GM19023 (cell line): Measurements from ENCODE around the gene TSPYL1.
A peak's percentile ranks its signal among the peaks of the same experiment; 100 is the strongest.
"Not testable (repeated sequence)": the region's sequence is repeated elsewhere in the genome, so short reads cannot be mapped to it uniquely, and the experiment has no call there.

ENCODE experiments used
- ATAC-seq: cut with Tn5 transposase; IDR thresholded peaks from one replicate; pipeline ENCODE4 v1.9.1; 2021; ENCODE audit warnings: mild to moderate bottlenecking, moderate library complexity; ENCODE audit not compliant: unreplicated experiment

TSPYL1 gene

DNA sequence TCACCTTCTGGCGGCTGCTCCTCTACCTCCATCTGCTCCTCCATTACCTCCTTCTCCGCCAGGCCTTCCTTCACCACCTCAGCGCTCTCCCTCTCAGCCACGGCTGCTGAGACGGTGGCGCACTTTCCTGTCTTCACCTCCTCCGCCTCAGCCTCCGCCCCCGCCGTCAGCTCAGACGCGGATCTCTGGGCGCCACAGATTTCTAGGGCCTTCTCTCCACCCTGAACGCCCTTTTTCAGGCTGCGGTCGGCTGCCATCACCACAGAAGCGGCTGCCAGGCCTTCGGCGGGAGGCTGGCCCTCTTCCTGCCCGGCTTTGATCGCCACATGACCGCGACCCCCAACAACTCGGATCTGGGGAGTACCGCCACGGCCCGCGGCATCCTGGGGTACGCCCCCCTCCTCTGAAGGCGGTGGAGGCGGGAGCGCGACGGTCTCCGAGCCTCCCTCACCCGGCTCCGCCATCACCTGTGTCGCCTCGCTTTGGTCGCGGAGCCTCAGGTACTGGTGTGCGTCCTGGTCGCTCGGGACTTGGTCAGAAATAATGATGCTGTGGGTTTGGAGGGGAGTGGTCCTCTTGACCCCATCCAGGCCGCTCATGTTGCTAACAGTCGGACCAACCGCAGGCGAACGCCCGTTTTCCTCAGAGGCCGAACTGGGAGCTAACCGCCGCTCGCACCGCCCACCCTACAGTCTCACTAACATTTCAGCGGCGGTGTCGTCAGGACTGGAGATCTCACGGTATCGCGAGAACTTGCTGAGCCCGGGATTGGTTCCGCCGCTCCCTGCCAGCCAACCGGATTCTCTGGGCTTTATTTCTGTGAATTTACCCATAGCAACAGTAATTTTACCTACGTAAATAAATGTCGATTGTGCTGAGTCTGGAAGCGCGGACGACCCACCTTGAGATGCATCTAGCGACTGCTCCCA, at the start of gene TSPYL1:
TSS of gene TSPYL1 (minus strand) at position 699 of the 929 bp plus-strand sequence. CDS start at position 599, 100 bp downstream.
- peak; percentile 96 for ATAC-seq

DNA sequence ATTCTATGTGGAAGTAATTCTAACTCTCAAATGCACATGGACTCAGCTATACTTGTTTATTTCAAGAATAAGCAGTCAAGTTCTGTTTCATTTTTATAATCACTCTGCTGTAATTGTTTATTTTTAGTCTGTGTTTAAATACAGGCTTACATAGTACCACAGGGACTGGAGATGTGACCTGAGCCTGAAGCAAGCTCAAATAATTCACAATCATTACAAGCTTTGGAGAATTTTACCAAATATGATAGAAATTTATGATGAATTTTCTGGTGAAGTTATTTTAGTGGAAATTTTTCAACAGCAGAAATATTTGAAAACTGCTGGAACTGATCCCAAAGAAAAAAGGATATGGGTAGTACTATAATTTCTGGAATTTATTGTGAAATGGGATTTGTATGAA, 49.4 kb upstream of the TSPYL1 start:
- no peak for ATAC-seq

DNA sequence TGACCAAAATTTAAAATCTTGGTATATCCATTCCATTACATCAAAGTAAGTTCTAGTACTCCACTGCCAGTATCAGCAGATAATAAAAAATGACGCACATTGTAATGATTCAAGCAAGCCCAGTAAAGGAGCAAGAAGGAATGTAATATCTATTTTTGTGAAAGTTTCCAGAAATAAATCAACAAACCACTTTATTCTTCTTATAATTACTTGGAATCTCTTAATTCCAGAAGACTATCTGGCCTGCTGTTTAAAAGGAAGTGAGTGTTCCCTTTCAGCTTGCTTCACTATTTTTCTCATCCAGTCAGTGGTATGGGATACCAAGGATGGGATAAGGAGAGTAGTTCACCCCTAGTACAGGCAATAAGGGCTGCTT, 48.8 kb upstream of the TSPYL1 start:
- no peak for ATAC-seq

DNA sequence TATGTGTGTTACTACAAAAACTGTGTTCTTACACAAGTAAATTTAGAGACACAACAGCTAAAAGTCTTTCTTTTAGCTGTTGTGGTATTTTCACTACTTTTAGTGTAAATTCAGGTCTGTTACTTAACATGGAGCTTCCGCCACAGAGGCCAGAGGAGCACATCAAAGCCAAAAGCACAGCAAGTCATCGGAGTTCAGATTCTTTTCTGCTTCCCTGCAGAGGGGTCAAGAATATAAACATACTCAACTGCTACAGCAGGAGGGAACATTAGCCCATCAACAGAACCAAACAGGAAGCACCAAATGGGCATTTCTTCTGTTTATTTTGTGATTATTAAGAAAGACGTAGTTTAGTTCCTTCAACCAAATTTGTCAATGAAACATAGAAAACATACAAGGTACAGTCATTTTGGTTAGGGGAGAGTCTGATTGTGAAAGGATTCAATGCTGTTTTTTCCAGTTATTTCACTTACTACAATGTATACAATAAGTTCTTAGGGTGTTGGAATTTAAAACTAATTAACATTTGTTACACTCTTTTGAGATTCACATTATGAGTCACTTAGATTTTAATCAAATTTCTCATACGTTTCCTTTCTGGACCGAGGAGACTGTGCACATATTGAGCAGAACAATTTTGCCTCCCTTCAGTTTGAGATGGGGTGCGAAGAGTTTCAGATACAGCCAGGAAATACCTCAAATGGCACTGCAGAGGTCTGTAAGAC, 48.2 kb upstream of the TSPYL1 start:
- no peak for ATAC-seq

DNA sequence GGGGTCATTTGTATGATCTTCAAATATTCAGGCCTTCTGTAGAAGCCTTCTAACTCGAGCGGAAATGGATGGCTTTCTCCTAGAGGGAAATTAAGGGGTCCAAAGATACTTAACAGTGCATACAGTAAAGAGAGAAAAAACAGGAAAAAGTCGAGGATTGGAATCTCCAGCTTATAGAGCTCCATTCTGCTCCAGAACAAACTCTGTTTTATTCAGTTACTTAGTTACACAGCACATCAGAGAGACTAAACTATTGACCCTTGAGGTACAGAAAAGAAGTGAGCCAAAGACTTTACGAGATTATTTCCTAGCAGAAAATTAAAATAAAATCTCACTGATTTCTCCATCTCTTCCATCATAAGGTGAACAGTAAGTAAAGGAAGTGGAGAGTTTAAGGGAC, 47.3 kb upstream of the TSPYL1 start:
- no peak for ATAC-seq

DNA sequence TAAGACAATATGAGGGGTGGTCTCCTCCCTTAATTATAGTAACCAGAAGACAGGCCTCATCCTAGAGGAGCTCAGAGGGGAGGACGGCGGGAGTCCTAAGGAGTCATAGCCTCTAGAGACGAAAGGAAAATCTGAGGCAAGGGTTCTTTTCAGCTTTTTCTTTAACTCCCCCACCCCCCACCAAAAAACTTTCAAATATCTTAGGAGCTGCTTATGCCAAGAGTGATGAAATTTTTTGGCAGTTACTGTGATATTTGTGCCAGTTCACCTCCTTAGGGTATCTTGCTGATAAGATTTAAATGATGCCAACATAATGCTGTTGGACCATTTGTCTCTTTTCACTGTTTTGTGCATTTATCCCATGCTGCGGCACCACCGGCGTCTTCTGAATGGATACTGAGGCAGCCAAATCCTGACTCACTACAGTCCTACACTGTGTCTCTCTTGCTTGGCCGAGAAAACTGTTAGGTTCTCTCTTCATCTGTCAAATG, 46.5 kb upstream of the TSPYL1 start:
- ATAC-seq, result no peak

DNA sequence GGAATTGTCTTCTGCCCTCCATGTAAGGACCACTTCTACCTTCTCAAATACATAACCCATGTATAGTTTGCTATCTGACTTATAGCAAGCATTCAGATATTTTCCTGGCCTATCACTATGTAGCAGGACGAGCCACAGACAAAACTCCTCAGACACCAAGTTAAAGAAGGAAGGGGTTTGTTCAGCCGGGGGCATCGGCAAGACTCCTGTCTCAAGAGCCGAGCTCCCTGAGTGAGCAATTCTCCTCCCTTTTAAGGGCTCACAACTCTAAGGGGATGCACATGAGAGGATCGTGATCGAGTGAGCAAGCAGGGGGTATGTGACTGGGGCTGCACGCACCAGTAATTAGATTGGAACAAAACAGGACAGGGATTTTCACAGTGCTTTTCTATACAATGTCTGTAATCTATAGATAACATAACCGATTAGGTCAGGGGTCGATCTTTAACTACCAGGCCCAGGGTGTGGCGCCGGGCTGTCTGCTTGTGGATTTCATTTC, 46.0 kb upstream of the TSPYL1 start:
- ATAC-seq, result not testable (repeated sequence)

DNA sequence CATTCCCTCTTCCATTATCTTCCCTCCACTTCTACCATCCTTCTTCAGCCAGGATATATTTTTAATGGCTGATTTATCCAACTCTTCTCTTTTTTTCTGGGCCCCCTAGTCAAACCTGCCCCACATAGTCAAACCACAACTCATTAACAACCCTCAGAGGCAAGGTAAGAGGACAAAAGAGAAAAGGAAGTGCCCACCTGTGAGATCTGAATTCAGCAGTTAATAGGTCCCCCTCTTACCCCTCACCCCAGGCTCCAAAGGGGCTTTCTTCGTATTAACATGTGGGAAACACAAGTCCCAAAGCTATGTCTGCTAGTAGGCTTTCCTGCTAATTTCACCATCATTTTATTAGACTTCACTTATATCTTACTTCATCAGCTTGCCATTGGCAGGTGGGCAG, 44.1 kb upstream of the TSPYL1 start:
- ATAC-seq, result no peak

DNA sequence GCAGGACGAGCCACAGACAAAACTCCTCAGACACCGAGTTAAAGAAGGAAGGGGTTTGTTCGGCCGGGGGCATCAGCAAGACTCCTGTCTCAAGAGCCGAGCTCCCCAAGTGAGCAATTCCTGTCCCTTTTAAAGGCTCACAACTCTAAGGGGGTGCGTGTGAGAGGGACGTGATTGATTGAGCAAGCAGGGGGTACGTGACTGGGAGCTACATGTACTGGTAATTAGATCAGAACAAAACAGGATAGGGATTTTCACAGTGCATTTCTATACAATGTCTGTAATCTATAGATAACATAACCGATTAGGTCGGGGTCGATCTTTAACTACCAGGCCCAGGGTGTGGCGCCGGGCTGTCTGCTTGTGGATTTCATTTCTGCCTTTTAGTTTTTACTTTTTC, 42.2 kb upstream of the TSPYL1 start:
- not testable (repeated sequence) for ATAC-seq

DNA sequence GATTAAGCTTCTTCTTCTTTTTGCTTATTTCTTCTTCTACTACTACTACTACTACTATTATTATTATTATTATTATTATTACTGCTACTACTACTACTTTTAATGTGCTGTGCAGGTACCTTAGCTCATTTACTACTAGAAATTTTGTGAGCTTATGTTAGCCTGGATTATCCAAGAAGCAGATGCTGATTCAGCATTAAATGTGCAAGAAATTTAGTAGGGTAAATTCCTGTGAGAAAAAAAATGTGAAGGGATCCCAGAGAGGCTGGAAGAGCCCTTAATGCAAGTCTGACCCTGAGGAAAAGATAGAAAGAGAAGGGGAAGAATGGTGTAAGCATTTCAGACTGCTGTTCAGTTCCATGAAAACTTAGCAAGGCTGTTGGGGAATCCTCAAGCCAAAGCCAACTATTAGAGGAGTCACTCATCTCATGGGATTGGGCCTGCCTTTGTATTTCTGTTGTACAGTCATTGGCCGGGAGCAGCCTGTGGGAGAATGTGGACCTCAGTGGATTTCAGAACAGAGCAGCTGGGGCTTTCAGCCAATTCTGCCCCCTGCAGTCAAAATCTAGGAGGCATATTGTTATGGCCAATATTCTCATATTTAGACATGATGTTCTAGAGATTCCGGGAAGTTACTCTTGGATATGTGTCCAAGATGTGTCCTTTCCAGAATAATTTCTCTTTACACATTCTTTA, 37.2 kb upstream of the TSPYL1 start:
- ATAC-seq, result no peak

DNA sequence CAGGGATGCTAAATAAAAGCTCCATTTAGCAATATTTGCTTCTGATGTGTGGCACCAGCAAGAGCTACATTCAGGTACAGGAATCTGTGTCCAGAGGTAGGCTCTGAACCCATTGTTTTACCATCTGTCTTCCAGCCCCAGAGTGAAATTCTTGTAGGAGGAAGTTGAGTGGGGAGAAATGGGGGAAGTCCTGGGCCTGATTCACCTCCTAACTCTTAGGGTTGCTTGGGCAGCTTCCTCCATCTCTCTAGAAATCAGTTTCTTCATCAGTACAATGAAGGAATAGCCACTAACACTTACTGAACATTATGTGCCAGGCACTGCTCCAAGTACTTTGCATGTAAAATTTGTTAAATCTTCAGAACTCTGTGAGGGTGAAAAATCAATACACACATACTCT, 35.1 kb upstream of the TSPYL1 start:
- peak; percentile 60 for ATAC-seq

DNA sequence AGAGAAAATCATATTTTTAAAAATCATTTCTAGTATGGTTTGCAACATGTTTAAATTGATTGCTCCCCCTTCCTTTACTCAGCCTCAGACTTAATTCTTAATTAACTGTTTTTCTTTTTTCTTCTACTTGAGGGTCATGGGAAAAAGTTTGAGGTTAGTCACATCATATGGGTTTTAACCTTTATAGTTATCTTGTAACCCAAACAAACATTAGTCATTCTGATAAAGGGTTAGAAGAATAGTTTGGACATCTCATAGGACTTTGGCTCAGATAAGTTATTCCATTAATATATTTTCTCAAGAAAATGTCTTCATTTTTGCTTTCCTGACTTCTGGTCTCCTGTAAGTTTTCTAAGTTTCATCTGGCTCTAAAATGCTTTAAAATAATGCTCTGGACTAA, 34.5 kb upstream of the TSPYL1 start:
- no peak for ATAC-seq

DNA sequence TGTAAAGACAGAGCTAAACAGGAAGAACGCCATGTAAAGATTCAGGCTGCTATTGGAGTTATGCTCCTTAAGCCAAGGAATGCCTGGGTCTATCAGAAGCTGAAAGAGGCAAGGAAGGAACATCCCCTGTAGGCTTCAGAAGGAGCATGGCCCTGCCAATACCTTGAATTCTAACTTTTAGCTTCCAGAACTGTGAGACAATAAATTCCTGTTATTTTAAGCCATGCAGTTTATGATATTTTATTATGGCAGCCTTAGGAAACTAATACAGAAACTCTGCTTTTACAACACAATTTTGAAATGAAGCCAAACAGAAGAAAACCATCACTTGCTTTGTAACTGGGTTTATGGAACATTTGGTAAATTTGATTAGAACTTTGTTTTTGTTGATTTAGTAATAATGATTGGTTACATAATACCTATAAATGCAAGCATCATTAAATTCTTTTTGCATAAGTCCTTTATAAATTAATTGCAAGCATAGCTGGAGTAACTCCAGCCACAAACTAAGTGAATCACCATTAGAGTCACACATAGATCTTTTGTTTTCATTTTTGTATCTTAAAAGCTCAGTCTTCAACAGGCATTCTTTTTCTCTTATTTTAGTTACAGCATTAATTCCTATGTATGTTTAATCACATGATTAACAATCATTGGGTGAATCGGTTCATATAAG, 33.5 kb upstream of the TSPYL1 start:
- no peak for ATAC-seq

DNA sequence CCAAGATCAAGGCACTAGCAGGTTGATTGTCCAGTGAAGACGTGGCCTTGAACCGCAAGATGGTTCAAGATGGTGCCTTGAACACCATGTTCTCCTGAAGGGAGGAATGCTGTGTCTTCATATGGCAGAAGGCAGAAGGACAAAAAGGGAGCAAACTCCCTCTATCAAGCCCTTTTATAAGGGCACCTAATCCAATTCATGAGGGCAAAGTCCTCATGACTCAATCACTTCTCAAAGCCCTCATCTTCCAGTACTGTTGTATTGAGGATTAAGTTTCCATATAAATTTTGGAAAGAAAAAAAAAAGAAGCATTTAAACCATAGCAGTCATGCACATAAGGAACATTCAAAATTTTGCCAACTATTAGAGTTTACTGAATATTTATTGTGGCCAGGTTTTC, 29.9 kb upstream of the TSPYL1 start:
- no peak for ATAC-seq

DNA sequence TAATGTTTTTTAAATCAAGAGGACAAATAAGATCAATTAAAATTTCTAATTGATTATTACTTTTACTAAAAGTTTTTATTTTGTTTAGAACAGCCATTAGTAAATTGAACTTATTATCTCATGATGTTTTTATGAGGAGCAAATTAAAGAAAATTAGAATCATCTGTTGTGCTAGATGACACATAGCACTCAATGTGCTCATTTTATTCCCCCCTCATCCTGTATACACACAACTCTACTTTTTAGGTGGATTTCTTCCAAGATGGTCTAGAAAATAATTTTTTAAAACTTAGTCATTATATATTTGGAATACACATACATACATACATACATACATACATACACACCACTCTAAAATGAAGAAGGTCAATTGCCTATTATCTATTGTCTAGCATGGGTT, 29.3 kb upstream of the TSPYL1 start:
- no peak for ATAC-seq

DNA sequence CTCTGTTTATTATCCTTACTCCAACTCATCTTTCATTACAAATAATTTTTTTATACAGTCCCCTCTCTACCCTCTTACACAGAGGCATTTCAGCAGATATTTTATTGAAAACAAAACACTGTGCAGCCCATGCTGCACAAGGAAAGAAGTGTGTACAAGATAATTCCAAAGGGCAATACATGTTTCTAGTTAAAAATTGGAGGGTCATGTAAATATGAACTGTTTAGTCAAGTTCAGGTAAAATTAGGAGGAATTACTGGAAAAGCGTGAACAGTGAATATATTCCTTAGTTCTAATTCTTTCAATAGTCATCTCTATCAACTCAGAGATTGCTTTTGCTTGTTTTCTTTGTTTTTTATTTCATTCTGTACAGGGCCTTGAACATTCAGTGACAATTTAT, 27.9 kb upstream of the TSPYL1 start:
- no peak for ATAC-seq

DNA sequence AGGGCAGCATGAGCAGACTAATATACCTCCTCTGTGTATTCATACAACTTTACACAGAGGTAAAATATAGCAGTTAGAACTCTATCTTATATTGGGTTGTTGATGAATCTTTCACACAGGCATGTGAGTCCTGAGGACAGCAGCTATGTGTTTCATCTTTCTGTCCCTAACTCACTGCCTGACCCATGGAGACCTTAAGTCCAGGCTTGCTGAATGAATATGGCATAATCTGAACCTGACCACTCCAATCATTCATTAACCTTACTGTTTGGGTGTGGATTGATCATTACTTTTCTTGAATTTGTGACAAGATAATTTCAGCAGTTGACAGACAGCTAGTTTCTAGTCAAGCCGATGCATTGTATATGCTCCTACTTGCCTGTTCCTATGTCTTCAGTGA, 27.3 kb upstream of the TSPYL1 start:
- ATAC-seq, result no peak

DNA sequence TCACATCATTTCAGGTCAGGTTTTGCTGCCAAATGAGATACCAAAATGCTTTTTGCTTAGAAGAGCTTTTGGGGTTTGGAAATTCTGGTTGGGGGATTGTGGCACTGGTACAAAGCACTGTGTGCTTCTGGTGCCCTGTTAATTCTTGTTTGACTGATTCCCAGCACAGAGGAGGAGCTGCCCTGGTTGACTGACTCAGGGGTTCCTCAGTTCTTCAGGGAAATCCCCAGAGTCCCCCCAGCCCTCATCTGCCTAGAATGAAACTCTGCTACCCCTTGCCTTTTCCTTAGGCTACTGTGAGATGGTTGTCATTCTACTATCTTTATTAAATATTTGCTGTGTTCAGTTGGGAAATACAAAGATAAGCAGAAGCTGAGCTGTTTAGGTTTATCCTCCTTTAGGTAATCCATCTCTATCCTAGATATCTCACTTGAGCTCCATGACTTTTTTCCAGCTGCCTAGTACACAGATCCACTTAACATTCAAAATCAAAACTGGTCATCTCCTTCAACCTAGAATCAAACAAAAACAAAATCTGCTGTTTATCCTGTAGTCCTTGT, 24.9 kb upstream of the TSPYL1 start:
- no peak for ATAC-seq

DNA sequence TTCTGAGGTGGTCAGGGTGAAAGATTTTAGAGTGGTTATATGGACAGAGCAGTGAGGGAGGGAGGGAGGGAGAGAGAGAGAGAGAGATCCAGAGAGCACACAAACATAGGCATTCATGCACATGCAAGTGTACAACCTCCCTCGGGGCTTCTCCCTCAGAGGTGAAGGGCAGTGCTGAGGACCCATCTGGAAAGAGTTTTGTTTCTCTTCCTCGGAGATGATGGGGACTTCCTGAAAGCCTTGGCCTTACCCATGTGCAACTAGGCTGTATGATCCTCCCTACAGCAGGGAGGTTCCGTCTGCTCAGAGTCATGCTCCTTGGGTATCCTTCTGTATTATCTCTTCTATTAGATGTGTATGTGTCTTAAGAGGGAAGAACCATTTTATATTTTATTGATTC, 21.4 kb upstream of the TSPYL1 start:
- no peak for ATAC-seq

DNA sequence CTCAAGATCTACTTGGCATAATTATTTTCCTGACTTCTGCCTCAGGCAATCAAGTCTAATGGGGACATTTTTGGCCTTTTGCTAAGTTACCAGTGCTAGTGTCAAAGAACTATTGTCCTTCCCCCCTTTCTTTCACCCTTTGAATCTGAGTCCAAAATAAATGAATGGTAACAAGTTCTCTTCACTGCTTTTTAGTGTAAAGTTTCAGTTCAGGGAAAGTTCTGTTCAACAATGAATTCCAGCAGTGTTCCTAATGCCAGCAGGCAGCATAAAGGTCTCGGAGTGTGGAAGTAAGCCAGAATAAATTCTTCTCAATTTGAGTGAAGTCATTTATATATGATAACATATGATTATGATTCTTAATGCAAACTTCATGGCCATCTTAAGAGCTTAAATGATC, 20.8 kb upstream of the TSPYL1 start:
- no peak for ATAC-seq
